Measurements from ENCODE around the gene TIMD4.
"Not testable (repeated sequence)": the region's sequence is repeated elsewhere in the genome, so short reads cannot be mapped to it uniquely, and the experiment has no call there.

The TIMD4 gene

DNA sequence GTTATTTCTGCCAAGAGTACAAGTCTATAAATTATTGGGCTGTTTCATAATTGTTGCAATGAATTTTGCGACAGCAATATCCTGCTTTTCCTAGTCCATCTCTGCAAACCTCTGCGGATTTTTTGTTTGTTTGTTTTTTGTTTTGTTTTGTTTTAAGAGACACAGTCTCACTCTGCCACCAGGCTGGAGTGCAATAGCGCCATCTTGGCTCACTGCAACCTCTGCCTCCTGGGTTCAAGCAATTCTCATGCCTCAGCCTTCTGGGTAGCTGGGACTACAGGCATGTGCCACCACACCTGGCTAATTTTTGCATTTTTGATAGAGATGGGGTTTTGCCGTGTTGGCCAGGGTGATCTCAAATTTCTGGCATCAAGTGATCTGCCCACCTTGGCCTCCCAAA, 37.3 kb downstream of the TIMD4 start:
- not testable (repeated sequence) for DNase-seq

GRCh38 chr5:156922207-156922792, 40.7 kb downstream of the TIMD4 start:
- intact Hi-C loops (cut with DNase I): no loop called here
- DNase-seq: no peak

More for the DNA sequence above, 37.3 kb downstream of the TIMD4 start:
- intact Hi-C loops (cut with DNase I): not testable (repeated sequence)

DNA sequence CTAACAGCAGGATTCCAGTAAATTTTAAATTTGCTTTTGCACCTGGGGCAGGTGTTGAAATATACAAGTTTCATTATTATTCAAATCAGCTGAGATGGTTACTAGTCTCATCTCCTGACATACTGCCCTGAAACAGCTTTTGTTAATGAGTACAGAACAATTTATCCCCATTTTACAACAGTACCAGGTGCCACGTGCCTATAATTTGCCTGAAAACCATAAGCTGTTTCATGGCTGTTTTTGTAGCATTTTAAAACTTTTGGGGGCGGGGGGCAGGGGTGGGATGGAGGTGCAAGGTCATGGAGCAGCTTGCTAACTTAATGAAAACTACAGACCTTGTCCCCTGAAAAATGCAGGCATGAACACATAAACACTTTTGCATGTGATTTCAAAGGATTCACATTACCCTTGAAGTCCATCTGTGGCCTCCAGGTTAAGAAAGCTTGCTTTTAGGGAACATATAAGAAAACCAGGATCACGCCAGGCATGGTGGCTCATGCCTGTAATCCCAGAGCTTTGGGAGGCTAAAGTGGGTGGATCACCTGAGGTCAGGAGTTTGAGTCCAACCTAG, 42.1 kb downstream of the TIMD4 start:
- DNase-seq: no peak
- intact Hi-C loops (cut with DNase I): no loop called here

- no peak for DNase-seq
- intact Hi-C loops (cut with DNase I): no loop called here
These were observed 42.8 kb downstream of the TIMD4 start for GRCh38 chr5:156920042-156920860.

- intact Hi-C loops (cut with DNase I): no loop called here
- no peak for DNase-seq
These were observed 44.6 kb downstream of the TIMD4 start for GRCh38 chr5:156918311-156918845.

- intact Hi-C loops (cut with DNase I): no loop called here
- DNase-seq: no peak
These were observed 48.7 kb downstream of the TIMD4 start for GRCh38 chr5:156914371-156914737.

DNA sequence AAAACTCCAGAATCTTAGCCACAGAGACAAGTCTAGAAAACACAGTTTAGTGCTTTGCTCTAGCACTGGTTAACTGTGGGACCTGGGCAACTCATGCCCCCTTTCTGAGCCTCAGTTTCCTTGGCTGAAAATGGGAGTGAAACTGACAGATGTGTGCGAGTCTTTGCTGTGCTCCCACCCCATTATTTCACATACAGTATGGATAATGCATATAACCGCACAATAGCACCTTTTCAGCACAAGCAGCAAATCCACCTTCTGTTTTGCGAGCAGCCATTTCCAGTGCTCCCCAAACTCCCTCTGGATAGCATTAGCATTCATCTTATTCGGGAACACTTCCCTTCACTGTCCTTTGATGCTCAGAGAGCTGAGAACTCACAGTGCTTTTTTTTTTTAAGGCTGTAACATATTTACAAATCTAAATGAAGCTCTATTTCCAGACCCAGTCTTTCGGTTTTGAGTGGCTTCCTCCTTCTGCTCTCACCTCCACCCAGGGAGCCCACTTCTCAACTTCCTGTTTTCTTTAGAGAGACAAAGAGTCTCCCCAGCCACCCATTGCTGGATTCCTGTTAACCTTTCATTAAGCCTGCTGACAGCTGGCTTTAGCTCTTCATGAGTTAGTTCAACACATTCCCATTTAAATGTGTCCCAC, 49.2 kb downstream of the TIMD4 start:
- intact Hi-C loops (cut with DNase I): no loop called here
- DNase-seq: no peak

- no peak for DNase-seq
- intact Hi-C loops (cut with DNase I): no loop called here
These were observed 49.7 kb downstream of the TIMD4 start for GRCh38 chr5:156913355-156913718.

- intact Hi-C loops (cut with DNase I): no loop called here
- DNase-seq: no peak
These were observed 50.2 kb downstream of the TIMD4 start for GRCh38 chr5:156912869-156913268.

GRCh38 chr5:156909180-156909579, 53.8 kb downstream of the TIMD4 start:
- intact Hi-C loops (cut with DNase I): no loop called here
- no peak for DNase-seq

GRCh38 chr5:156907667-156908066, 55.4 kb downstream of the TIMD4 start:
- intact Hi-C loops (cut with DNase I): no loop called here

DNA sequence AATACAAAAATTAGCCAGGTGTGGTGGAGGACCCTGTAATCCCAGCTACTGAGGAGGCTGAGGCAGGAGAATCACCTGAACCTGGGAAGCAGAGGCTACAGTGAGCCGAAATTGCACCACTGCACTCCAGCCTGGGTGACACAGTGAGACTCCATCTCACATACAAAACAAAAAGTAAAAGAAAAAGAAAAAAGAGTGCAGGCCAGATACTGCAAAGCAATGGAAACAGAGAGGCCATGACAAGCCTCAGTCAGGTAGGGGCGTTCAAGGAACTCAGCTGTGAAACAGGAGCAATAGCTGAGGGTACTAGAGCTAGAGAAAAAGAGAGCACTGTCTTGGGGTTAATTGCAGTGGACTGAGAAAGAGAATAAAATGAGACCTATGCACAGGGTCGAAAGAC, 56.2 kb downstream of the TIMD4 start:
- DNase-seq: no peak
- intact Hi-C loops (cut with DNase I): no loop called here

More at GRCh38 chr5:156907667-156908066, 55.4 kb downstream of the TIMD4 start:
- DNase-seq: no peak

GRCh38 chr5:156896546-156896945, 66.5 kb downstream of the TIMD4 start:
- intact Hi-C loops (cut with DNase I): no loop called here

DNA sequence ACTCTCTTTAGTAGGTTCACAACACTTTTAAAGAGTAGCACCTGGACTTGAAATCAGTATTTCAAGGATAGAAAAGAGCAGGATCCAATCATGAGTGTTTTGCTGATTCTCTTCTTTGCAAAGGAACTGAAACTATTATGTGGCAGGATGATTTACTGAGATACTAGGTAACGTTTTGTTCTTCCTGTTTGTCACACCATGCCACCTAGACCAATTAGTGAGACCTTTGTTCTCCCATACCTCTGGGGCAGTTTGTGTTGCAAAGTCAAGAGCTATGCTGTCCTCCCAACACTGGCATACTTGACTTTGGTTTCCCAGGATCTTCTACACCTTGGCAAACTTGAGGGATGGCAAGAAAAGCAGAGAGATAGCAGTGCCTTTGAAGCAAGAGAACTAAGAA, 69.5 kb downstream of the TIMD4 start:
- intact Hi-C loops (cut with DNase I): no loop called here
- DNase-seq: no peak

More at GRCh38 chr5:156896546-156896945, 66.5 kb downstream of the TIMD4 start:
- DNase-seq: no peak

GRCh38 chr5:156892864-156893263, 70.2 kb downstream of the TIMD4 start:
- intact Hi-C loops (cut with DNase I): no loop called here
- DNase-seq: no peak

DNA sequence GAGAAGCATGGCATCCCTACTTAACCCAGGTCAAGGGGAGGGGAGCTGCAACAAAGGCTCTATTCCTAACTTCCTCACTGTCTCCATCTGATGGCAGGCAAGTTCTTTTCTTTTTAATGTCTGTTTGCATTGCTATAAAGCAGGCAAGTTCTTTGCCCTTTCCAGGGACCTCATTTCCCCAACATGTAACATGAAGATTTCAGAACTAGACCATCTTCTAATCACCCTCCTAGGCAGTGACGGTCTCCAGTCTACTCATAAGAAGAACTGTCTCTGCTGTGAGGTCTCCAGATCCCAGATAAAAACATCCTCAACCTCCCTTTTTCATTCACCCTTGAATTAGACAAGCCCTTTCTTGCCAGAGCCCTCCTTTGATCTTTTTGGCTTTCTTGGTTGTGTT, 70.8 kb downstream of the TIMD4 start:
- intact Hi-C loops (cut with DNase I): no loop called here
- DNase-seq: no peak

DNA sequence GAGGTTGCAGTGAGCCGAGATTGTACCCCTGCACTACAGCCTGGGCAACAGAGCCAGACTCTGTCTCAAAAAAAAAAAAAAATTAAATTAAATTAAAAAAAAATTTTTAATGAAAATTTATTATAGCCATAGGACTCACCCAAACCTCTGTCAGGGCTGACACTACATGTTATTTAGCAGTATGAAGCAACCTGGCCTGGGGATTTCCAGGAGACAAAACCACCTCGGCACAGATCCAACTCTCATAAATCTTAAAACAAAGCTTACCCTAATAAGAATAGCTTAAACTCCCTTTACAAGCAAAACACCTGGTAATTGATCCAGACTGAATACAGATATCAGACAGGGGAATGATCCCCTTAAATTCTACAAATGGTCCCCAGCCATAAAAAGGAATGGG, 74.5 kb downstream of the TIMD4 start:
- intact Hi-C loops (cut with DNase I): no loop called here
- DNase-seq: no peak

- DNase-seq: no peak
- intact Hi-C loops (cut with DNase I): no loop called here
These were observed 79.6 kb downstream of the TIMD4 start for GRCh38 chr5:156883316-156883875.

DNA sequence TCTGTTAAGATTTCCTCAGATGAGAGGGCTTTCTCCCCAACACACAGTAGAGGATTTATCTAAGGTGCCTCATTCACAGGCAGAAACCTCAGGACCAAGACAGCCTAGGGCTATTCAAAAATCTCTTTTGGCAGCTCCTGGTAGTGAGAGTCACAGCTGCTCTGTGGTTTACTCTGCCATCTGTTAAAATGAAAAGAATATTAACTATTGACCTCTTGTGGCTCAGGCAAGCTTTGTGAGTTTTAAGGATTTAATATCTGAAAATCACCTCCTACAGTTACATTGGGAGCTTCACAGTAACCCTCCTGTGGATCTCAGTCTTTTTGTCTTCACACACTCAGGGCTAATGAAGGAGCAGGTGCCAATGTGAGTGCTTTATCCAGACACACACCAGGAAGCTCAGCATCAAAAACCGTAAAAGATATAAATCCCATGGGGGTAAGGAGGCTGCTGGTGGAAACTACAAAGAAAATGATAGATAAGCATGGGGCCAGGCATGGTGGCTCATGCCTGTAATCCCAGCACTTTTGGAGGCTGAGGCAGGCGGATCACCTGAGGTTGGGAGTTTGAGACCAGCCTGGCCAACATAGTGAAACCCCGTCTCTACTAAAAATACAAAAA, 83.3 kb downstream of the TIMD4 start:
- DNase-seq: no peak
- intact Hi-C loops (cut with DNase I): no loop called here

DNA sequence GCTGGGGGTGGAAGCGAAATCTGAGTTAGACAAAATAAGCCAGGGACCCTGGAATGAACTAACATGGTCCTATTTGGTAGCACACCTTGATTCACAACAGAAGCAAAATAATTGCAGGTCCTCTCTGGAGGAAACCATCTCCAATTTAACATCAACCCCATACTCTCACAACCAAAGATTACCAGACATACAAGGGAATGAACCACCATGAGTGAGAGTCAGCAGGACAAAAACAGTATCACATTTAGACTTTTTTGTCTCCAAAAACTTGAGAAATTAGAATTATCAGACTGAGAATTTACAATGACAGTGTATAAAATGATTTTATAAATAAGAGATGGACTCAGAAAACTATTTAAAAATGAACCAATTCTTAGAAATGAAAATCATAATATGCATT, 91.8 kb downstream of the TIMD4 start:
- intact Hi-C loops (cut with DNase I): no loop called here
- DNase-seq: no peak

DNA sequence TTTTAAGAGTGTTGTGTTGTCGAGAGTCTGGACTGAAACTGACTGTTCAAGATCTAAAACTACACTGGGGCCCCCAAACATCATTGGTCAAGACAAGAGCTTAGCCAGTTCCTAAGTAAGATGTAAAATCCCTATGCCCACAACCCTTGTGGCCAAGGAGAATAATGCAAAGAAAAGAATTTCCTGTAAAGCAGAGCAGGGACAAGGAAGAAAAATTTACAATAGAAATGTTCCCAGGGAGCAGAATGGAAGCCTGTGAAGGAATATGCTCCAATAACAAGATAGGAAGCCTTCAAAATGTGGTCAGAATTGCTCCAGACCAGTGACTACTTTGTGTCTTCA, 92.6 kb downstream of the TIMD4 start:
- intact Hi-C loops (cut with DNase I): no loop called here
- no peak for DNase-seq

Measured in posterior cingulate gyrus (tissue), 11 donors.